Gastroesophageal sphincter (tissue), 4 donors: ENCODE results near the gene GNB5. TPM values are rescaled to one million over a fixed set of nuclear protein-coding genes. Genes with fewer than 3 reads are reported as not detected.

Source experiments
- ATAC-seq: fragments of 150-250 bp; one replicate; pipeline ENCODE4 v1.9.1; 2016; ENCODE audit warnings: mild to moderate bottlenecking, moderate library complexity
- H3K27ac ChIP-seq, 4 donors: fragments of 200-600 bp; sonication (generic) in 3 of 4; 1 replicate in 3 of 4; 2 replicates in 1 of 4; pipeline ENCODE4 v1.5.1; 2016 to 2019
- H3K27me3 ChIP-seq: fragments of 200-600 bp; sonication (generic); one replicate; pipeline ENCODE4 v1.5.1; 2019
- H3K36me3 ChIP-seq, 2 donors: fragments of 200-600 bp; sonication (generic); one replicate each; pipeline ENCODE4 v1.5.1; 2019; ENCODE audit warnings: control low read depth in 1 of 2
- H3K4me1 ChIP-seq, 3 donors: fragments of 200-600 bp; sonication (generic); 1 replicate in 2 of 3; 2 replicates in 1 of 3; pipeline ENCODE4 v1.5.1; 2016 to 2019; ENCODE audit warnings: control low read depth in 2 of 3
- H3K4me3 ChIP-seq, 2 donors: fragments of 200-600 bp; sonication (generic); one replicate each; pipeline ENCODE4 v1.5.1; 2019; ENCODE audit warnings: mild to moderate bottlenecking in 1 of 2, moderate library complexity in 1 of 2
- H3K9me3 ChIP-seq, 3 donors: fragments of 200-600 bp; sonication (generic); one replicate each; pipeline ENCODE4 v1.5.1; 2017 to 2019; ENCODE audit warnings: control low read depth in 2 of 3
- EP300 ChIP-seq: sonication (generic); formaldehyde crosslinking; IDR thresholded peaks from one replicate; pipeline ENCODE4 v1.6.1; 2017; ENCODE audit warnings: antibody characterized with exemption, mild to moderate bottlenecking
- POLR2A ChIP-seq, 2 donors: fragments of 450-650 bp; IDR thresholded peaks; one replicate each; pipeline ENCODE4 v1.6.1; 2017; ENCODE audit warnings: antibody characterized with exemption in 2 of 2, mild to moderate bottlenecking in 2 of 2, moderate library complexity in 1 of 2
- POLR2AphosphoS5 ChIP-seq: sonication (generic); formaldehyde crosslinking; IDR thresholded peaks from one replicate; pipeline ENCODE4 v1.6.1; 2017; ENCODE audit warnings: antibody characterized with exemption
- WGBS, 2 donors: methylation state at CpG; one replicate each; pipeline ENCODE4 v1.1.5; 2018; ENCODE audit warnings: low coverage in 1 of 2; 5-methylcytosine and 5-hydroxymethylcytosine counted together
- total RNA-seq, 4 donors: library from RNA; depleted of rRNA; stranded (reverse); fragments of >200 nt; gene quantifications; one replicate each; pipeline ENCODE4 v1.1.0, GENCODE V29; 2016
- TF ChIP-seq, protein P1 (sequence below), 4 experiments: fragments of 200-600 bp in 2 of 4; fragments of 450-650 bp in 2 of 4; sonication (generic) in 1 of 4; IDR thresholded peaks; one replicate each; pipeline ENCODE4 v1.5.1; 2017 to 2019; ENCODE audit warnings: antibody characterized with exemption in 4 of 4, mild to moderate bottlenecking in 2 of 4, moderate library complexity in 2 of 4

The GNB5 gene
- total RNA-seq, 4 donors from 2014 or later, result 37.8 to 57.3 (median 47.9) TPM

DNA sequence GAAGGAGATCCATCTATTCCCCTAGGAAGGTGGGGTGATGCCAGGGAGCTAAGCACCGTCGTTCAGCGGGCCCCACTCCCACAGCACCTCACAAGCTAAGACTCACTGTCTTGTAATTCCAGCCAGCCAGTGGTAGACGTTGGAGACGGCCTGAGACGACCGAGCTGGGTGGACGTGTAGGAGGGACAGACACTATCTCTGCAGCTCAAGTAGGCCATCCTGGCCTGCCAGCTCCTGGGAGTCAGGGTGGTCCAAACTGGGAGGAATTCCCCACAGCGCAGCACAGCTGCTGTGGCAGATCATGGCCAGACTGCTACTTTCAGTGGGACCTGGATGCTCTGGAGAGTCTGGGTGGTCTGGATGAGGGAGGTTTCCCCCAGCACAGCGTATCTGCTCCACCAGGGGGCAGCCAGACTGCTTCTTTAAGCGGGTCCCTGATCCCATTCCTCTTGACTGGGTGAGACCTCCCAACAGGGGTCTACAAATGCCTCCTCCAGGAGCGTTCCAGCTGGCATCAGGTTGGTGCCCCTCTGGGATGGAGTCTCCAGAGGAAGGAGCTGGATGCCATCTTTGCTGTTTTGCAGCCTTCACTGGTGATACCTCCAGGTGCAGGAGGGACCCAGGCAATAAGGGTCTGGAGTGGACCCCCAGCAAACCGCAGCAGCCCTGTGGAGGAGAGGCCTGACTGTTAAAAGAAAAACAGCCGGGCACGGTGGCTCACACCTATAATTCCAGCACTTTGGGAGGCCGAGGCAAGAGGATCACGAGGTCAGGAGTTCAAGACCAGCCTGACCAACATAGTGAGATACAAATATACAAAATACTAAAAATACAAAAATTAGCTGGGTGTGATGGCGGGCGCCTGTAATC lies 27.6 kb downstream of the GNB5 start:
- 85 to 94% methylated on average over 3 to 12 of the region's 19 CpGs for WGBS, 2 donors
- no peaks in the 10 kb centered on the region for H3K27me3 ChIP-seq
- ATAC-seq, result no peak
- no peaks in the 10 kb centered on the region for H3K9me3 ChIP-seq
- H3K4me3 ChIP-seq, result no peak overlapping the region
- TF ChIP-seq, protein P1, sequence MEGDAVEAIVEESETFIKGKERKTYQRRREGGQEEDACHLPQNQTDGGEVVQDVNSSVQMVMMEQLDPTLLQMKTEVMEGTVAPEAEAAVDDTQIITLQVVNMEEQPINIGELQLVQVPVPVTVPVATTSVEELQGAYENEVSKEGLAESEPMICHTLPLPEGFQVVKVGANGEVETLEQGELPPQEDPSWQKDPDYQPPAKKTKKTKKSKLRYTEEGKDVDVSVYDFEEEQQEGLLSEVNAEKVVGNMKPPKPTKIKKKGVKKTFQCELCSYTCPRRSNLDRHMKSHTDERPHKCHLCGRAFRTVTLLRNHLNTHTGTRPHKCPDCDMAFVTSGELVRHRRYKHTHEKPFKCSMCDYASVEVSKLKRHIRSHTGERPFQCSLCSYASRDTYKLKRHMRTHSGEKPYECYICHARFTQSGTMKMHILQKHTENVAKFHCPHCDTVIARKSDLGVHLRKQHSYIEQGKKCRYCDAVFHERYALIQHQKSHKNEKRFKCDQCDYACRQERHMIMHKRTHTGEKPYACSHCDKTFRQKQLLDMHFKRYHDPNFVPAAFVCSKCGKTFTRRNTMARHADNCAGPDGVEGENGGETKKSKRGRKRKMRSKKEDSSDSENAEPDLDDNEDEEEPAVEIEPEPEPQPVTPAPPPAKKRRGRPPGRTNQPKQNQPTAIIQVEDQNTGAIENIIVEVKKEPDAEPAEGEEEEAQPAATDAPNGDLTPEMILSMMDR (IDR thresholded peaks at IDR 0.05), result peak in 1 of 4 experiments; percentile 23
- TF ChIP-seq POLR2A (IDR thresholded peaks at IDR 0.05), result no peak
- H3K36me3 ChIP-seq, result peaks cover 0 to 44% of the 10 kb centered on the region in 2 donors
- H3K27ac ChIP-seq, result no peak overlapping the region
- no peaks in the 10 kb centered on the region for H3K4me1 ChIP-seq

DNA sequence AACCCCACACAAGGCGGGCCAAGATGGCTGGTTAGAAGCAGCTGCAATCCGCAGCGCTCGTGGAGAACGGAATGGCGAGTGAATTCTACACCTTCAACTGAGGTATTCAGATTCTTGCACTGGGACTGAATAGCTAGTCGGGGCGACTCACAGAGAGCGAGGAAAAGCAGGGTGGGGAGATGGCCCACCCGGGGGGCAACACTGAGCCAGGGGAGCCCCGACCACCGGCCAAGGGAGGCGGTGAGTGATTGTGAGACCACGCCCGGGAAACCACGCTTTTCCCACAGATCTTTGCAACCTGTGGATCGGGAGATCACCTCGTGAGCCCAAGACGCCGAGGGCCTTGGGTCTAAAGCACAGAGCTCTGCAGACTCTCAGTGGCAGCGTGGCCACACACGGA lies 28.3 kb downstream of the GNB5 start:
- Histone ChIP-seq H3K36me3 (peaks cover 0 to 44% of the 10 kb centered on the region in 2 donors), H3K27ac (no peak overlapping the region), H3K27me3 (no peaks in the 10 kb centered on the region), H3K9me3 (no peaks in the 10 kb centered on the region), H3K4me3 (no peak overlapping the region), H3K4me1 (no peaks in the 10 kb centered on the region)
- TF ChIP-seq POLR2AphosphoS5, result no peak
- TF ChIP-seq, protein P1 (IDR thresholded peaks at IDR 0.05), result no peak
- TF ChIP-seq POLR2A (IDR thresholded peaks at IDR 0.05), result no peak
- TF ChIP-seq EP300, result no peak
- WGBS, 2 donors, result 100% methylated on average over 1 to 6 of the region's 22 CpGs
- ATAC-seq, result no peak

DNA sequence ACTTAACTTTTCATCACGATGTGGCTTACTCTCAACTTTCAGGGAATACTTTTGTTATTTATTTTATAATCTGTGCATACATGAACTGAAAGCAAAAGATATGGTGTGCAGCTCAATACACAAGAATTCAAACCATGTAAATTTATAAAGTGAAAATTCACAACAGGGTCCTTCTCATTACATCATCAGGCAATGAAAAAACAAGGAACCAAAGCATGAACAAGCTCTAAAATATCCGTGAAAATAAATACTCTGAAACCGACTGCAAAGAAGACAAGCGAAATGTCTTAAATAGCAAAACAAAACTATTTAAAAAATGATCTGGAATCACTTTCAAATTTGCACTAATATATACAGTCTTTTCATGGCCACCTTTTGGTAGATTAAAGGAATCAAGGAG lies 28.9 kb downstream of the GNB5 start:
- no peaks in the 10 kb centered on the region for H3K9me3 ChIP-seq
- no peaks in the 10 kb centered on the region for H3K4me1 ChIP-seq
- no peak overlapping the region for H3K4me3 ChIP-seq
- H3K27ac ChIP-seq, result no peak overlapping the region
- WGBS, 2 donors, result 54 to 75% methylated on average over 4 of the region's 4 CpGs
- peaks cover 0 to 44% of the 10 kb centered on the region in 2 donors for H3K36me3 ChIP-seq
- no peaks in the 10 kb centered on the region for H3K27me3 ChIP-seq
- no peak for ATAC-seq
- TF ChIP-seq, protein P1 (IDR thresholded peaks at IDR 0.05), result no peak
- TF ChIP-seq POLR2AphosphoS5 (no peak), POLR2A (IDR thresholded peaks at IDR 0.05) (no peak)

DNA sequence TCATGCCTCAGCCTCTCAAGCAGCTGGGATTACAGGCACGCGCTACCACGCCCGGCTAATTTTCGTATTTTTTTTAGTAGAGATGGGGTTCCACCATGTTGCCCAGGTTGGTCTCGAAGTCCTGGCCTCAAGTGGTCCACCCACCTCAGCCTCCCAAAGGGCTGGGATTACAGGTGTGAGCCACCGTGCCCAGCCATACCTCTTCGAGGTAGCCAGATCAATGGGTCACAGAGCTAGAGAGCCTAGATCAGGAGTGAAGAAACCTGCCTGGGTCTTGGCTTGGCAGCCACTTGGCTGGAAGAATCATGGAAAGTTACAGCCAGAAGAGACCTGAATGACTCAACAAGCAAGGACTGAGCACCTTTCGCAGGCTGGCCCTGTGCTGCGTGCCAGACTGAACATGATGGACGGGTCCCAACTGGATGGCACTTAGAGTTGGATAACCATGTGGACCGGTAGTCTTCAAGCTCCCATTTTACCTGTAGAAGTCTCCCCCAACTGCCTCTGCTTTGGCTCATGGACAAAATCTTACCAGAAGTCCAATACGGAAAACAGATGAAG lies 29.7 kb downstream of the GNB5 start:
- TF ChIP-seq POLR2AphosphoS5, result no peak
- TF ChIP-seq, protein P1 (IDR thresholded peaks at IDR 0.05), result no peak
- TF ChIP-seq EP300, result no peak
- no peak for TF ChIP-seq POLR2A (IDR thresholded peaks at IDR 0.05)
- no peaks in the 10 kb centered on the region for H3K4me1 ChIP-seq
- no peak overlapping the region for H3K4me3 ChIP-seq

DNA sequence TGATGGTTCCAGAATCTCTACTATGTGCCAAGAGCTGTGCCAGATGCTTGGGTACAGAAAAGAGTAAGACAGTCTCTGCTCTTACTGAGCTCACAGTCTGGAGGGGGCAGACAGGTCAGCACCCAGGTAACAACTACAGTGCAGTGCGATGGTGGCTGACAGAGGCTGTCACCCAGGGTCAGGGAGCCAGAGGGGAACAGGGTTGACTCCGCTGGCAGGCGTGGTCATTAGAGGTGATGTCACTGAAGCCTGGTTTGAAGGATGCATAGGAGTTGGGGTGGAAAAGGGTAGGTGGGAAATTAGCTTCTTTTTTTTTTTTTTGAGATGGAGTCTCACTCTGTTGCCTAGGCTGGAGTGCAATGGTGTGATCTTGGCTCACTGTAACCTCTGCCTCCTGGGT lies 31.5 kb downstream of the GNB5 start:
- H3K27ac ChIP-seq, result no peak overlapping the region
- no peak for ATAC-seq
- TF ChIP-seq POLR2AphosphoS5 (no peak), EP300 (no peak), POLR2A (IDR thresholded peaks at IDR 0.05) (no peak)
- TF ChIP-seq, protein P1 (IDR thresholded peaks at IDR 0.05), result no peak
- no peaks in the 10 kb centered on the region for H3K27me3 ChIP-seq
- 83% methylated on average over 3 of the region's 3 CpGs; no CpG with 5 or more reads in 1 of the 2 donors for WGBS, 2 donors
- peaks cover 0 to 44% of the 10 kb centered on the region in 2 donors for H3K36me3 ChIP-seq
- no peaks in the 10 kb centered on the region for H3K4me1 ChIP-seq
- H3K9me3 ChIP-seq, result no peaks in the 10 kb centered on the region
- no peak overlapping the region for H3K4me3 ChIP-seq

More for the DNA sequence above, 29.7 kb downstream of the GNB5 start:
- Histone ChIP-seq H3K36me3 (peaks cover 0 to 44% of the 10 kb centered on the region in 2 donors), H3K27me3 (no peaks in the 10 kb centered on the region), H3K27ac (no peak overlapping the region), H3K9me3 (no peaks in the 10 kb centered on the region)
- ATAC-seq, result no peak
- 95% methylated on average over 5 of the region's 13 CpGs; no CpG with 5 or more reads in 1 of the 2 donors for WGBS, 2 donors
